Kidney epithelial cell (primary cell): ENCODE data around the gene GPR180. TPM values are rescaled to one million over a fixed set of nuclear protein-coding genes. Genes with fewer than 3 reads are reported as not detected.

ENCODE experiments used
- DNase-seq: peaks from one replicate; pipeline ENCODE4 v3.0.0-alpha.2; 2010; ENCODE audit warnings: low read depth
- H3K27me3 ChIP-seq: 2 replicates; pipeline ENCODE4 v1.6.0; 2011; ENCODE audit warnings: low read length; ENCODE audit not compliant: control insufficient read depth, insufficient read depth
- H3K36me3 ChIP-seq: 2 replicates; pipeline ENCODE4 v1.5.1; 2011; ENCODE audit warnings: low read length; ENCODE audit not compliant: control insufficient read depth, insufficient read depth
- H3K4me3 ChIP-seq: 2 replicates; pipeline ENCODE4 v1.5.1; 2011; ENCODE audit warnings: low read depth, mild to moderate bottlenecking, control low read depth, low read length
- total RNA-seq: library from RNA; depleted of rRNA; stranded (reverse); fragments of >200 nt; gene quantifications from 2 replicates; pipeline ENCODE4 v1.2.3, GENCODE V29; 2015
- TF ChIP-seq, protein P1 (sequence below): IDR thresholded peaks from 2 replicates; pipeline ENCODE4 v1.5.1; 2011; ENCODE audit warnings: mild to moderate bottlenecking, moderate library complexity, low read length, control low read depth, inconsistent platforms; ENCODE audit not compliant: insufficient read depth, poor library complexity, severe bottlenecking

Gene GPR180
- total RNA-seq, 1 donor from 2014 or later = 7.5 TPM

DNA sequence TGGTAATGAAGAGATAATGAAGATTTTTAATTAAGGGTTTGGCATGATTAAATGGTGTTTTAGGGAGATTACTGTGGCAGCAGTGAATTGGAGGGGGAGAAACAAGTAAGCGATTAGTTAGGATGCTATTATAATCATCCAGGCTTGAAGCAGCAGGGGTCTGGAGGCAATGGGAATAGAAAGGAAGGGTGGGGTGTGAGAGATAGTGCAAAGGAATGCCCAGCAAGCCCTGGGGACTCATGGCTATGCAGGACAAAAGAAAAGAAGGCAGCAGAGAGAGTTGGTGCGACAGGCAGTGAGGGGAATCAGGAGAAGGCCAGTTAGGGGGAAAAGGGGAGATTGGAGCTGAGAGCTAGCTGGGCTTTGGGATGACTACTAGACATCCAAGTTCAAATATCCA lies 76.1 kb downstream of the GPR180 start:
- no peak for DNase-seq
- Histone ChIP-seq H3K36me3 (no peaks in the 10 kb centered on the region), H3K27me3 (peaks cover 12% of the 10 kb centered on the region), H3K4me3 (no peak overlapping the region)
- TF ChIP-seq, protein P1, sequence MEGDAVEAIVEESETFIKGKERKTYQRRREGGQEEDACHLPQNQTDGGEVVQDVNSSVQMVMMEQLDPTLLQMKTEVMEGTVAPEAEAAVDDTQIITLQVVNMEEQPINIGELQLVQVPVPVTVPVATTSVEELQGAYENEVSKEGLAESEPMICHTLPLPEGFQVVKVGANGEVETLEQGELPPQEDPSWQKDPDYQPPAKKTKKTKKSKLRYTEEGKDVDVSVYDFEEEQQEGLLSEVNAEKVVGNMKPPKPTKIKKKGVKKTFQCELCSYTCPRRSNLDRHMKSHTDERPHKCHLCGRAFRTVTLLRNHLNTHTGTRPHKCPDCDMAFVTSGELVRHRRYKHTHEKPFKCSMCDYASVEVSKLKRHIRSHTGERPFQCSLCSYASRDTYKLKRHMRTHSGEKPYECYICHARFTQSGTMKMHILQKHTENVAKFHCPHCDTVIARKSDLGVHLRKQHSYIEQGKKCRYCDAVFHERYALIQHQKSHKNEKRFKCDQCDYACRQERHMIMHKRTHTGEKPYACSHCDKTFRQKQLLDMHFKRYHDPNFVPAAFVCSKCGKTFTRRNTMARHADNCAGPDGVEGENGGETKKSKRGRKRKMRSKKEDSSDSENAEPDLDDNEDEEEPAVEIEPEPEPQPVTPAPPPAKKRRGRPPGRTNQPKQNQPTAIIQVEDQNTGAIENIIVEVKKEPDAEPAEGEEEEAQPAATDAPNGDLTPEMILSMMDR = no peak

DNA sequence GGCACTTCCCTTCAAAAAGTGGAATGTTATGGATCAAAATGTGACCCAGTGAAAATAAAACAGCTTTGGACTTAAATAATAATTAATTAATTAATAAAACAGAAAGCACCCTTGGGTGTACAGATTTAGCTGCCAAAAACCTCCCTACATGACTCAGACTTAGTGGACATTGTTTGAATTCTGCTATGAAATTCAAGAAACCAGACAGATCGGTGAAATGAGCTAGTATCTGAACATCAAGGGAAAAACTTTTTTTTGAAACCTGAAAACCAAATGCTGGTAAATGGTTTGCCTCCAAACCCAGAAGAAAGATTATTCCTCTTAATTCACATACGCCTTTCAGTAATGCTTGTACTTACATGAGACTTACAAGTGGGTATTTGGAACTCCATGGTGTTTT lies 77.2 kb downstream of the GPR180 start:
- no peak for DNase-seq
- Histone ChIP-seq H3K4me3 (no peak overlapping the region), H3K27me3 (peaks cover 14% of the 10 kb centered on the region), H3K36me3 (no peaks in the 10 kb centered on the region)
- TF ChIP-seq, protein P1 = no peak

DNA sequence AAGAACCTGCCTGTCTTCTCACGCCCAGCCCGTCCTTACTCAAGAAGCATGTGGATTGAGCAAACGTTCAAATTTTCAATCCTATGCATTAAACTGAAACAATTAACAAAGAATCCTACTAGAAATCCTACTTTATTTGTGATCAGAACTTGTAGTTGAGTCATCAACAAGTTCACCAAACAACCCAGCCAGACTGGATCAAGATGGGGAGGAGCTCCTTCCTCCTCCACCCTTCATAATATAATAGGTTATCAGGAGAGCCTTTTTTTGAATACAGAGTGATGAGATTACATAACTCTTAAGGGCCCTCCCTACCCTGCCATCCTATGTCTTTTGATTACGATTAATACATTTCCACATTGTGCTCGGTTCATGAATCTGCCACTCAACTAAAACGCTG lies 78.0 kb downstream of the GPR180 start:
- TF ChIP-seq, protein P1 = no peak
- no peak overlapping the region for H3K4me3 ChIP-seq

DNA sequence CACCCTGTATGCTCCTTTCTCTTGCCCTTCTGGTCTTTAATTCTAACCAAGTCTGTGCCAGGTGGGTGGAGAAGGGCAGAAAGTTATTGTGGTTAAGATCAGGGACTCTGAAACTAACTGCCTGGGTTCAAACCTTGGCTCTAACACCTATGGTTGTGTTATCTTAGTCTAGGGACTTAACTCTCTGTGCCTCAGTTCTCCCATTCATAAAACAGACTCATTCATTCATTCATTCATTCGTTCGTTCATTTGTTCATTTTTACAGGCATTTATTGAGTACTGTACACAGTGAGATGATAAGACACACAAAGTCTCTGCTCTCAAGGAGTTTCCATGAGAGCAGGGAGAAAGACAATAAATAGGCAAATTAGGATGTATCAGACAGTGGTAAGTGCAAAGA lies 80.6 kb downstream of the GPR180 start:
- H3K27me3 ChIP-seq = peaks cover 9% of the 10 kb centered on the region
- TF ChIP-seq, protein P1 = no peak

More for the DNA sequence above, 78.0 kb downstream of the GPR180 start:
- no peaks in the 10 kb centered on the region for H3K36me3 ChIP-seq
- DNase-seq = no peak
- H3K27me3 ChIP-seq = peaks cover 14% of the 10 kb centered on the region

DNA sequence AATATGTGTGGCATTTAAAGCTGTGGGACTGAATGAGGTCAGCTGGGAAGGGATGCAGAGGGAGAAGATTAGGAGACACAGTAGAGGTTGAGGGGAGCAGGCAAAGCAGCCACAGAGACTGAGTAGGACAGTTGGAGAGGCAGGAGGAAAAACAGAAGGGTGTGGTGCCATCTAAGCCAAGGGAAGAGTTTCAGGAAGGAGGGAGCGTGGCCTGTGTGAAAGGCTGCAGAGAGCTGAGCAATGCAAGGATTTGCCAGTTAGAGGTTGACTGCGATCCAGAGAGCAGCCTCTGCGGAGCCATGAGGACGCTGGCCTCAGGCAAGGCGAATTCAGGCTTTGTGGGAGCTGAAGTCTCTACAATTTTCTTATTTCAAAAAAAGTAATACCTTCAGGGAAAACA lies 81.8 kb downstream of the GPR180 start:
- Histone ChIP-seq H3K36me3 (no peaks in the 10 kb centered on the region), H3K27me3 (peaks cover 7% of the 10 kb centered on the region)

More for the DNA sequence above, 80.6 kb downstream of the GPR180 start:
- H3K36me3 ChIP-seq = no peaks in the 10 kb centered on the region
- no peak overlapping the region for H3K4me3 ChIP-seq
- DNase-seq = no peak

More for the DNA sequence above, 81.8 kb downstream of the GPR180 start:
- H3K4me3 ChIP-seq = no peak overlapping the region
- DNase-seq = no peak
- TF ChIP-seq, protein P1 = no peak

Other genes with a start within 250 kb of the GPR180 start
- 0.08 TPM in 1 of 2 replicates, not detected in the other for gene DCT, start 122.2 kb upstream of the GPR180 start, total RNA-seq
- gene TGDS, start 5.7 kb upstream of the GPR180 start, total RNA-seq = 12.7 and 14.3 TPM in 2 replicates
- not detected in 2 replicates for gene SOX21, start 110.7 kb downstream of the GPR180 start, total RNA-seq